Suprapubic skin (tissue), 4 donors: ENCODE measurements around the gene PDGFRA. TPM values are rescaled to one million over a fixed set of nuclear protein-coding genes. Genes with fewer than 3 reads are reported as not detected.

Experiments used
- DNase-seq, 2 donors: peaks; one replicate each; pipeline ENCODE4 v3.0.0-alpha.2; 2019; ENCODE audit warnings: low spot score in 2 of 2
- H3K27ac ChIP-seq: fragments of 200-600 bp; sonication (generic); one replicate; pipeline ENCODE4 v1.5.1; 2019
- H3K27me3 ChIP-seq: fragments of 200-600 bp; sonication (generic); one replicate; pipeline ENCODE4 v1.5.1; 2019
- H3K36me3 ChIP-seq: fragments of 200-600 bp; sonication (generic); one replicate; pipeline ENCODE4 v1.5.1; 2019
- H3K4me1 ChIP-seq: fragments of 200-600 bp; sonication (generic); one replicate; pipeline ENCODE4 v1.5.1; 2019
- H3K4me3 ChIP-seq: fragments of 200-600 bp; sonication (generic); one replicate; pipeline ENCODE4 v1.5.1; 2019; ENCODE audit warnings: mild to moderate bottlenecking
- H3K9me3 ChIP-seq: fragments of 200-600 bp; sonication (generic); one replicate; pipeline ENCODE4 v1.5.1; 2019
- CTCF ChIP-seq, 2 donors: fragments of 200-600 bp in 1 of 2; fragments of 450-650 bp in 1 of 2; sonication (generic) in 1 of 2; IDR thresholded peaks; one replicate each; pipeline ENCODE4 v1.5.1; 2016 to 2019; ENCODE audit warnings: antibody characterized with exemption in 2 of 2, mild to moderate bottlenecking in 1 of 2, moderate library complexity in 1 of 2
- EP300 ChIP-seq: sonication (generic); formaldehyde crosslinking; IDR thresholded peaks from one replicate; pipeline ENCODE4 v1.6.1; 2017; ENCODE audit warnings: antibody characterized with exemption
- POLR2A ChIP-seq, 2 donors: fragments of 450-650 bp; IDR thresholded peaks; one replicate each; pipeline ENCODE4 v1.6.1; 2017; ENCODE audit warnings: antibody characterized with exemption in 2 of 2, mild to moderate bottlenecking in 2 of 2, moderate library complexity in 2 of 2
- POLR2AphosphoS5 ChIP-seq, 3 donors: sonication (generic); formaldehyde crosslinking; IDR thresholded peaks; one replicate each; pipeline ENCODE4 v1.6.1; 2017; ENCODE audit warnings: antibody characterized with exemption in 3 of 3
- WGBS: methylation state at CpG from one replicate; pipeline ENCODE4 v1.1.5; 2018; 5-methylcytosine and 5-hydroxymethylcytosine counted together
- total RNA-seq, 4 donors: library from RNA; depleted of rRNA; stranded (reverse); fragments of >200 nt; gene quantifications; one replicate each; pipeline ENCODE4 v1.1.0, GENCODE V29; 2016

PDGFRA gene
- total RNA-seq, 4 donors from 2014 or later: 14.6 to 25.1 (median 17.1) TPM

GRCh38 chr4:54209617-54210016 lies 19.5 kb upstream of the PDGFRA start:
- no peaks in the 10 kb centered on the region for H3K4me1 ChIP-seq
- H3K9me3 ChIP-seq: no peaks in the 10 kb centered on the region
- WGBS: 92% methylated on average over 2 of the region's 2 CpGs
- TF ChIP-seq POLR2A (IDR thresholded peaks at IDR 0.05): no peak
- TF ChIP-seq POLR2AphosphoS5 (IDR thresholded peaks at IDR 0.05): no peak
- TF ChIP-seq CTCF (IDR thresholded peaks at IDR 0.05): no peak
- TF ChIP-seq EP300: no peak
- no peak for DNase-seq
- no peak overlapping the region for H3K27ac ChIP-seq
- H3K4me3 ChIP-seq: no peak overlapping the region
- no peaks in the 10 kb centered on the region for H3K36me3 ChIP-seq
- no peaks in the 10 kb centered on the region for H3K27me3 ChIP-seq

- H3K27ac ChIP-seq: no peak overlapping the region
- WGBS: 56% methylated on average over 3 of the region's 3 CpGs
- peaks cover 8% of the 10 kb centered on the region for H3K4me1 ChIP-seq
- DNase-seq: no peak
- H3K36me3 ChIP-seq: no peaks in the 10 kb centered on the region
- no peak for TF ChIP-seq CTCF (IDR thresholded peaks at IDR 0.05)
- no peak for TF ChIP-seq POLR2A (IDR thresholded peaks at IDR 0.05)
- TF ChIP-seq POLR2AphosphoS5 (IDR thresholded peaks at IDR 0.05): no peak
- TF ChIP-seq EP300: no peak
- no peak overlapping the region for H3K4me3 ChIP-seq
- no peaks in the 10 kb centered on the region for H3K9me3 ChIP-seq
- no peaks in the 10 kb centered on the region for H3K27me3 ChIP-seq
Measured at GRCh38 chr4:54213001-54213400, 16.1 kb upstream of the PDGFRA start.

DNA sequence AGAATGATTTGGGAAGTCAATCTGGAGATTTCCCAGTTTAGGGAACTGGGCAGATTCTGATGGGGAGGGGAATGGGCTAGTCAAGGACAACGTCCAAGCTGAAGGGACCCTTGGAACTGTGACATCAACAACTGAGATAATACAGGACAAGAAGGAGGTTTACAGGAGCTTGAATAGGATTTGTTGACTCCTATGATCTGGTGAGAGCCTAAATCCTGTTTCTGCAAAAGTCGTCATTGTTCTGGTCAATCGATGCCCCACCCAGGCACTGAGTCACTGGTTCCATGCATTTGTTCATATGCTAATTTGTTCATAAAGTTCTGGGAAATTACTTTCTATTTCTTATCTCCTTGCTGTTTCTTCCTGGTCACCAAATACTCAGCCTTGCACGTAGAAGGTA lies 15.3 kb upstream of the PDGFRA start:
- peaks cover 6% of the 10 kb centered on the region for H3K27me3 ChIP-seq
- H3K4me3 ChIP-seq: no peak overlapping the region
- no peaks in the 10 kb centered on the region for H3K36me3 ChIP-seq
- H3K9me3 ChIP-seq: no peaks in the 10 kb centered on the region
- peaks cover 12% of the 10 kb centered on the region for H3K4me1 ChIP-seq
- TF ChIP-seq POLR2A (IDR thresholded peaks at IDR 0.05) (no peak), CTCF (IDR thresholded peaks at IDR 0.05) (no peak), EP300 (no peak), POLR2AphosphoS5 (IDR thresholded peaks at IDR 0.05) (no peak)
- WGBS: 58% methylated on average over 4 of the region's 4 CpGs
- H3K27ac ChIP-seq: peak overlapping the region; percentile 52
- peak in 1 of 2 donors; percentile 64 for DNase-seq

DNA sequence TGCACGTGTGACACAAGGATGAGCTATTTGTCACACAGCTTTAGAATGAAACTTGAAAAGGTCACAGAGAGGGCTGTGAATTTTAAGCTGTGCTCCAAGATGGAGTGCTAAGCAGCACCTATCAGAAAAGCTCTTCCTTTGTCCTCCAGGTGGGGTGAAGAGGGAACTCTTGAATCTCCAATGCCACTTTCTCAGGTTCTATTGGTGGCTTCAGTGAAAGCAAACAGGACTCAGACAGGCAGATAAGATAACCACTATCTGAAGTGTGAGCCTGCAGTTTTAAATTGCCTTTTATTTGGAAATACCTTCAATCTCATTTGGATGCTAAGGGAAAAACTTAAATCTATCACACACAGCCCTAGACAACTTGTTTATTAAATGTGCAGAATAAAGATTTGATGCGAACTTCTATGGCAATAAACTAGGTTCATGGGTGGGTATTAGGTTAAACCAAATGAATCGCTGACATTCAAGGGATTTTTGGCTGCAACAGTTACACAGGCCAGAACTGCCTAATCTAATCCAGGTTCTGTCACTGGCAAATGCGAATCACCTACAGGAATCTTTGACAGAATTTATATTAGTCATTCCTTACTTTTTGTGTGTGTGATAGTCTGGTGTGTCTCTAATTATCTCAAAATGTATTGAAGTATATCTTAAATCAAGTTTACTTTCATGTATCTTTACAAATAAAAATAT lies 13.6 kb upstream of the PDGFRA start:
- TF ChIP-seq POLR2A (IDR thresholded peaks at IDR 0.05) (no peak), CTCF (IDR thresholded peaks at IDR 0.05) (no peak), EP300 (no peak), POLR2AphosphoS5 (IDR thresholded peaks at IDR 0.05) (no peak)
- Histone ChIP-seq H3K4me1 (peaks cover 12% of the 10 kb centered on the region), H3K9me3 (no peaks in the 10 kb centered on the region), H3K4me3 (no peak overlapping the region), H3K27me3 (peaks cover 7% of the 10 kb centered on the region), H3K36me3 (no peaks in the 10 kb centered on the region), H3K27ac (no peak overlapping the region)
- WGBS: 66% methylated on average over 4 of the region's 4 CpGs
- DNase-seq: peak in 1 of 2 donors; percentile 0

DNA sequence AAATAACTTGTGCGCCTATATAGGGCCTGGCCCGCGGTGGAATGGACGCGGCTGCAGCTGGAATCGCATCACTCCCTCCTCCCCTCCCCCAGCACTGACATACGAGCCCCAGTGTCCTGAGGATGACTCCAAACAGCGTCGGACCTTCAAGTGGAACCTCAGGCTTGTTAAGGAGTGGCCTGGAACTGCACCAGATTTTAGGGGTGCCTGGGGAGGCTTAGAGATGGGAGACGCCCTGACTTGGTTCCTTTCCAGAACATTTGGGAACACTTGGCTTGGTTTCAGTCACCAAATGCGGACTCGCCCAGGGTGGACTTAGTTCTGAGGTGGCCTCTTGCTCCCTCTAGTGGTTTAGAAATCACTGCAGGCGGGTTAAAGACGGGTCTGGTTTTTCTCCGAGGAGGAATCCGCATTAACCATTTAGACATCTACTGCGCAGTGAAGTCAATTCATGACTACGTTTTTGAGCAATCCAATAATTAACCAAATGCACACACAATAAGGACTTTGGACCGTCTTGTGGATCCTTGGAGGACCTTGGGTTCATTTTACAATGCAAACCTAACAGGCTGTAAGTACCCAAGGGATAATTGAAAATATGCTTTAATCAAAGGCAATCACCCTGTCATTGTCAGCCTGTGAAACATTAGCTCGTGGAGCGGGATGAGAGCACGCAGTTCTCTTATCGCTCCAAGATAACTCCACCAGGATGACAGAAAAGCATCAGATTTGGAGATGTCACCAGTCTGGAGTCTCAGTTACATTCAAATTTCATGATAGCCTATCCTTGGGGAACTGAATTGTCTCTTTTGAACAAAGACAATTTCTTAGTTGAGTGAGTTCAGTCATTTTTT lies 11.2 kb upstream of the PDGFRA start:
- Histone ChIP-seq H3K9me3 (no peaks in the 10 kb centered on the region), H3K4me3 (peak overlapping the region; percentile 29), H3K4me1 (peaks cover 12% of the 10 kb centered on the region), H3K27me3 (peaks cover 16% of the 10 kb centered on the region), H3K27ac (no peak overlapping the region), H3K36me3 (no peaks in the 10 kb centered on the region)
- TF ChIP-seq CTCF (IDR thresholded peaks at IDR 0.05) (peak; percentile 86 to 92), POLR2AphosphoS5 (IDR thresholded peaks at IDR 0.05) (peak in 1 of 3 donors; percentile 82), EP300 (no peak)
- 1% methylated on average over 20 of the region's 23 CpGs for WGBS
- peak; percentile 90 to 92 for DNase-seq
